Ishikawa (cell line): ENCODE results near the gene SDE2.

ENCODE experiments used
- CEBPB ChIP-seq: IDR thresholded peaks from 2 replicates; pipeline ENCODE4 v1.6.1; 2012
- EP300 ChIP-seq: IDR thresholded peaks from 2 replicates; pipeline ENCODE4 v1.6.1; 2012; ENCODE audit warnings: borderline replicate concordance
- YY1 ChIP-seq: IDR thresholded peaks from 2 replicates; pipeline ENCODE4 v1.6.1; 2012; ENCODE audit warnings: low read depth

- TF ChIP-seq YY1: no peak
- no peak for TF ChIP-seq EP300
- no peak for TF ChIP-seq CEBPB
Measured at GRCh38 chr1:226021801-226022200, 22.7 kb upstream of the SDE2 start.
